ENCODE results near the gene HS6ST1.

- no peak for TF ChIP-seq POLR2A (IDR thresholded peaks at IDR 0.05)
- TF ChIP-seq, protein P1, sequence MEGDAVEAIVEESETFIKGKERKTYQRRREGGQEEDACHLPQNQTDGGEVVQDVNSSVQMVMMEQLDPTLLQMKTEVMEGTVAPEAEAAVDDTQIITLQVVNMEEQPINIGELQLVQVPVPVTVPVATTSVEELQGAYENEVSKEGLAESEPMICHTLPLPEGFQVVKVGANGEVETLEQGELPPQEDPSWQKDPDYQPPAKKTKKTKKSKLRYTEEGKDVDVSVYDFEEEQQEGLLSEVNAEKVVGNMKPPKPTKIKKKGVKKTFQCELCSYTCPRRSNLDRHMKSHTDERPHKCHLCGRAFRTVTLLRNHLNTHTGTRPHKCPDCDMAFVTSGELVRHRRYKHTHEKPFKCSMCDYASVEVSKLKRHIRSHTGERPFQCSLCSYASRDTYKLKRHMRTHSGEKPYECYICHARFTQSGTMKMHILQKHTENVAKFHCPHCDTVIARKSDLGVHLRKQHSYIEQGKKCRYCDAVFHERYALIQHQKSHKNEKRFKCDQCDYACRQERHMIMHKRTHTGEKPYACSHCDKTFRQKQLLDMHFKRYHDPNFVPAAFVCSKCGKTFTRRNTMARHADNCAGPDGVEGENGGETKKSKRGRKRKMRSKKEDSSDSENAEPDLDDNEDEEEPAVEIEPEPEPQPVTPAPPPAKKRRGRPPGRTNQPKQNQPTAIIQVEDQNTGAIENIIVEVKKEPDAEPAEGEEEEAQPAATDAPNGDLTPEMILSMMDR (IDR thresholded peaks at IDR 0.05), result no peak
These were observed 39.7 kb downstream of the HS6ST1 start for GRCh38 chr2:128279009-128279408.

Measured in gastroesophageal sphincter (tissue), 3 donors.